AG04449 (cell line): ENCODE measurements around the gene TRAPPC8.

Experiments
- CTCF ChIA-PET: fragments of 350-600 bp; formaldehyde crosslinking; extraction: SDS; loops from one replicate; lab custom pipeline; 2021; ENCODE audit warnings: antibody characterized with exemption; lab: Yijun Ruan, JAX
- POLR2A ChIA-PET: fragments of 400-600, 350-600 bp; formaldehyde crosslinking; extraction: SDS; loops from one replicate; lab custom pipeline; 2020; ENCODE audit warnings: antibody characterized with exemption, inconsistent platforms; lab: Yijun Ruan, JAX
- DNase-seq: peaks from one replicate; pipeline ENCODE4 v3.0.0-alpha.2; 2010; ENCODE audit warnings: low read depth, low spot score
- H3K4me3 ChIP-seq: 2 replicates; pipeline ENCODE4 v1.5.1; 2011; ENCODE audit warnings: low read depth, mild to moderate bottlenecking, control low read depth, low read length
- TF ChIP-seq, protein P1 (sequence below): IDR thresholded peaks from one replicate; pipeline ENCODE4 v1.5.1; 2011; ENCODE audit warnings: mild to moderate bottlenecking, moderate library complexity, low read length, control low read depth, inconsistent platforms; ENCODE audit not compliant: insufficient read depth; ENCODE audit errors: missing control alignments

Gene TRAPPC8

GRCh38 chr18:31979714-31980113 lies 36.8 kb upstream of the TRAPPC8 start:
- no peak for DNase-seq
- POLR2A ChIA-PET: no interaction called here
- H3K4me3 ChIP-seq: no peak overlapping the region
- CTCF ChIA-PET: no interaction called here
- TF ChIP-seq, protein P1, sequence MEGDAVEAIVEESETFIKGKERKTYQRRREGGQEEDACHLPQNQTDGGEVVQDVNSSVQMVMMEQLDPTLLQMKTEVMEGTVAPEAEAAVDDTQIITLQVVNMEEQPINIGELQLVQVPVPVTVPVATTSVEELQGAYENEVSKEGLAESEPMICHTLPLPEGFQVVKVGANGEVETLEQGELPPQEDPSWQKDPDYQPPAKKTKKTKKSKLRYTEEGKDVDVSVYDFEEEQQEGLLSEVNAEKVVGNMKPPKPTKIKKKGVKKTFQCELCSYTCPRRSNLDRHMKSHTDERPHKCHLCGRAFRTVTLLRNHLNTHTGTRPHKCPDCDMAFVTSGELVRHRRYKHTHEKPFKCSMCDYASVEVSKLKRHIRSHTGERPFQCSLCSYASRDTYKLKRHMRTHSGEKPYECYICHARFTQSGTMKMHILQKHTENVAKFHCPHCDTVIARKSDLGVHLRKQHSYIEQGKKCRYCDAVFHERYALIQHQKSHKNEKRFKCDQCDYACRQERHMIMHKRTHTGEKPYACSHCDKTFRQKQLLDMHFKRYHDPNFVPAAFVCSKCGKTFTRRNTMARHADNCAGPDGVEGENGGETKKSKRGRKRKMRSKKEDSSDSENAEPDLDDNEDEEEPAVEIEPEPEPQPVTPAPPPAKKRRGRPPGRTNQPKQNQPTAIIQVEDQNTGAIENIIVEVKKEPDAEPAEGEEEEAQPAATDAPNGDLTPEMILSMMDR: no peak

GRCh38 chr18:31978616-31979015 lies 35.7 kb upstream of the TRAPPC8 start:
- CTCF ChIA-PET: no interaction called here
- DNase-seq: no peak
- POLR2A ChIA-PET: no interaction called here

DNA sequence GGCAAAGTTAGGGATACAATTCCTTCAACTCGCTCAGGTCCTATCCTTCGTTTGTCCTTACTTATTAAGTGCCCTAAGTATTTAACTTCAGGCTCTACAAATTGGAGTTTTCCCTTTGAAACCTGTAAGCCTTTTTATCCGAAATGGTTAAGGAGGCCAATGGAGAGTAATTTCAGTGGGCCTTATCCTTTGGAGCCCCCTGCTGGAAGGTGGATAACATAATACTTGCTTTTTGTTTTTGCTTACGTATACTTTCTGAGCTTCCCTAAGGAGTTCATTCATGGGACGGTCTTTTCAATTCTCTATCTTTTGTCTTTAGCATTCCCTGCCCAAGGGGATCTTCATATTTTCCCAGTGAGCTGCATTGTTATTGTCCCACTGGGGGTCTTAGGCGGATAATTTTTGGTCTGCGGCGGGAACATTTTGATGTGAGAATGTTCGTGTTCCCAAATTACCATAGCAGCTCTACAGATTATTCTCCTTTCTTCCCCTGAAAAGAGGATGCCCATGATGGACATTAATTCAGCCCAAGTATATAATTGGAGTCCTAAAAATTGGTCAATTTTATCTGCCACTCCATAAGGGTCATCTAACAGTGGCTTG lies 34.4 kb upstream of the TRAPPC8 start:
- TF ChIP-seq, protein P1: peak; percentile 54
- ChIA-PET CTCF (interaction anchor here (0.6 to 2.2 kb wide), 10 partner anchors 8 to 421 kb away, joined by 3 to 15 read pairs (median 6); no protein-coding TSS in a partner anchor), POLR2A (no interaction called here)
- no peak overlapping the region for H3K4me3 ChIP-seq
- no peak for DNase-seq

More at GRCh38 chr18:31978616-31979015, 35.7 kb upstream of the TRAPPC8 start:
- no peak overlapping the region for H3K4me3 ChIP-seq
- TF ChIP-seq, protein P1: no peak

GRCh38 chr18:31976242-31976641 lies 33.3 kb upstream of the TRAPPC8 start:
- H3K4me3 ChIP-seq: no peak overlapping the region
- ChIA-PET CTCF (interaction anchor here (1.0 to 2.2 kb wide), 8 partner anchors 10 to 423 kb away, joined by 3 to 15 read pairs (median 6); no protein-coding TSS in a partner anchor), POLR2A (no interaction called here)
- TF ChIP-seq, protein P1: no peak
- no peak for DNase-seq

GRCh38 chr18:31973929-31974546 lies 31.1 kb upstream of the TRAPPC8 start:
- ChIA-PET CTCF (no interaction called here), POLR2A (no interaction called here)
- TF ChIP-seq, protein P1: no peak
- H3K4me3 ChIP-seq: no peak overlapping the region
- no peak for DNase-seq

DNA sequence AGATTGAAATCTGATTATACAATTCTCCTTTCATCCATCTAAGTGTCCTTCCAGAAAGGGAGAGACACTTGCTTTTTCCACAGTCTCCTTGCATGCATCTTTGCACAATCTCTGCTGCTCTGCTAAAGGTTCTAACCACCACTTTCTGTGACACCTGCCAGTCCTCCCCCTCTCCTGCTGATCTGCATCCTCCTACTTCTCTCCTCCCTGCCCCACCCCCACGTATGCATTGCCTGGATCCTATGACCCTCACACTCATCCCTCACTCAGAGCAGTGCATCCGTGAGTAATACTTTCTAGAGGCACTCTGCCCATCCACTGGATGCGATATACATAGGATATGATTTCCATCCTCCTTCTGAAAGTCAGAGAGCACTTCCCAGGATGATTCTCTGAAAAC lies 27.7 kb upstream of the TRAPPC8 start:
- POLR2A ChIA-PET: no interaction called here
- TF ChIP-seq, protein P1: no peak
- no peak overlapping the region for H3K4me3 ChIP-seq
- no peak for DNase-seq
- CTCF ChIA-PET: no interaction called here
